AG09319 (cell line): Measurements from ENCODE around the gene PIP5K1C.

Experiments
- DNase-seq: peaks from one replicate; pipeline ENCODE4 v3.0.0-alpha.2; 2010; ENCODE audit warnings: low read depth; ENCODE audit errors: extremely low read depth
- TF ChIP-seq, protein P1 (sequence below): IDR thresholded peaks from 2 replicates; pipeline ENCODE4 v1.5.1; 2011; ENCODE audit warnings: low read depth, mild to moderate bottlenecking, inconsistent platforms, low read length, moderate library complexity

Gene PIP5K1C

DNA sequence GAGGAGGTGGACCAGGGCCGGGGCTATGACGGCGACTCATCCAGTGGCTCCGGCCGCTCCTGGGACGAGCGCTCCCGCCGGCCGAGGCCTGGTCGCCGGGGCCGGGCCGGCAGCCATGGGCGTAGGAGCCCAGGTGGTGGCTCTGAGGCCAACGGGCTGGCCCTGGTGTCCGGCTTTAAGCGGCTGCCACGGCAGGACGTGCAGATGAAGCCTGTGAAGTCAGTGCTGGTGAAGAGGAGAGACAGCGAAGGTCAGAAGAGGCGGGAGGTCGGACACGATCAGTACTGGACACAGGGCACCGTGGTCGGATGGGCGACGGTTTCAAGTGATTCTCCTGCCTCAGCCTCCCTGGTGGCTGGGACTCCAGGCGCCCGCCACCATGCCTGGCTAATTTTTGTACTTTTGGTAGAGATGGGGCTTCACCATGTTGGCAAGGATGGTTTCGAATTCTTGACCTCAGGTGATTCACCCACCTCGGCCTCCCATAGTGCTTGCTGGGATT, 30.2 kb upstream of the PIP5K1C start:
- no peak for DNase-seq
- TF ChIP-seq, protein P1, sequence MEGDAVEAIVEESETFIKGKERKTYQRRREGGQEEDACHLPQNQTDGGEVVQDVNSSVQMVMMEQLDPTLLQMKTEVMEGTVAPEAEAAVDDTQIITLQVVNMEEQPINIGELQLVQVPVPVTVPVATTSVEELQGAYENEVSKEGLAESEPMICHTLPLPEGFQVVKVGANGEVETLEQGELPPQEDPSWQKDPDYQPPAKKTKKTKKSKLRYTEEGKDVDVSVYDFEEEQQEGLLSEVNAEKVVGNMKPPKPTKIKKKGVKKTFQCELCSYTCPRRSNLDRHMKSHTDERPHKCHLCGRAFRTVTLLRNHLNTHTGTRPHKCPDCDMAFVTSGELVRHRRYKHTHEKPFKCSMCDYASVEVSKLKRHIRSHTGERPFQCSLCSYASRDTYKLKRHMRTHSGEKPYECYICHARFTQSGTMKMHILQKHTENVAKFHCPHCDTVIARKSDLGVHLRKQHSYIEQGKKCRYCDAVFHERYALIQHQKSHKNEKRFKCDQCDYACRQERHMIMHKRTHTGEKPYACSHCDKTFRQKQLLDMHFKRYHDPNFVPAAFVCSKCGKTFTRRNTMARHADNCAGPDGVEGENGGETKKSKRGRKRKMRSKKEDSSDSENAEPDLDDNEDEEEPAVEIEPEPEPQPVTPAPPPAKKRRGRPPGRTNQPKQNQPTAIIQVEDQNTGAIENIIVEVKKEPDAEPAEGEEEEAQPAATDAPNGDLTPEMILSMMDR = no peak

DNA sequence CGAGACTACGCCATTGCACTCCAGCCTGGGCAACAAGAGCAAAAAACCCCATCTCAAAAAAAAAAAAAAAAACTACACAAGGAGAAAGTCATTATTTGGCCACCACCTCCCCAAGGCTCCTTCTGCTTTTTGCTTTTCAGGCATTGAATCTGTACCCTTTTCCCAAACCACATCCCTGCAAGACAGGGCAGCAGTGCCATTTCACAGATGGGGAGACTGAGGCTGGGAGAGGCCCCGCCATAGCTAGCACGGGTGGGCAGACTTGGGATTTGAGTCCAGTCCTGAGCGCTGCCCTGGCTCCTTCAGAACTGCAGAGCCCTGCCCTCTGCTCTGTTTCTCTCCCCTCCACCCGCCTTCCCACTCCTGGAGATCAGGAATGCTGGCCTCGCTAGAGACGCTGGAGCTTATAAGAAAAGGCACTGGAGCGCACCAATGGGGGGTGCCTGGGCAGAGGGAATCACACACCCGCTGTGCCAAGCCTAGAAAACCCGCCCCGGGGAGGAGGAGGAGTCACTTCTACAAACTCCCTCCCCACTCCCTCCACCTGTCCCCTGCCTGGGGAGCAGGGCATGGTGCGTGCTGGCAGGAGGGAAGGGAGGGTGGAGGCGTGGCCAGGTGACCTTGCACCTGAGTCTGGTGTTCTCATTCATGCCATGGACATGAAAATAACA, 25.5 kb upstream of the PIP5K1C start:
- DNase-seq = no peak
- TF ChIP-seq, protein P1 = no peak

DNA sequence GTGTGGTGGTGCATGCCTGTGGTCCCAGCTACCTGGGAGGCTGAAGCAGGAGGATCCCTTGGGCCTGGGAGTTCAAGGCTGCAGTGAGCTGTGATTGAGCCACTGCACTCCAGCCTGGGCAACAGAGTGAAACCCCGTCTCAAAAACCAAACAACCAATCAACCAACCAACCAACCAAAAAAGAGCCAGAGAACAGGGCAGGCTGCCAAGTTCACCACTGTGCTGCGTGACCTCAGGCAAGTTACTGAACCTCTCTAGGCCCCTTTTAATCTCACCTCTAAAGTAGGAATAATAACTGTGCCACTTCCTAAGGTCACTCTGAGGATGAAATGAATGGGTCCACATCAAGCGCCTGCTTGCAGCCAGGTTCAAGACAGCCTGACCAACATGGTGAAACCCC, 24.9 kb upstream of the PIP5K1C start:
- no peak for DNase-seq
- TF ChIP-seq, protein P1 = no peak

DNA sequence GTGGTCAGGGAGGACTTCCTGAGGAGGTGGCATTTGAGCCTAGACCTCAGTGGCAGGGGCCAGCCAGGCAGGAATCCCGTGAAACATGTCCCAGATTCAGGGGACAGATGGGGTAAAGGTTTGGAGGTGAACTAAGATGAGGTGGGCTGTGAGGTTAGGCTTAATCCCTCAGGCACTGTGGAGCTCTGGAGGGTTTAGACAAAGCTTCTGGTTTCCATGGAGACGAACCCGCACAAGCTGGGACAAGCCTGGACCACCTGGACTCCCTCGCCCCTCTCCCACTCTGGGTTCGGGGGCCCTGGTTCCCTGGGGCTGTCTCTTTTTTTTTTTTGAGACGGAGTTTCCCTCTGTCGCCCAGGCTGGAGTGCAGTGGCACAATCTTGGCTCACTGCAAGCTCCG, 23.6 kb upstream of the PIP5K1C start:
- DNase-seq = no peak
- TF ChIP-seq, protein P1 = no peak

DNA sequence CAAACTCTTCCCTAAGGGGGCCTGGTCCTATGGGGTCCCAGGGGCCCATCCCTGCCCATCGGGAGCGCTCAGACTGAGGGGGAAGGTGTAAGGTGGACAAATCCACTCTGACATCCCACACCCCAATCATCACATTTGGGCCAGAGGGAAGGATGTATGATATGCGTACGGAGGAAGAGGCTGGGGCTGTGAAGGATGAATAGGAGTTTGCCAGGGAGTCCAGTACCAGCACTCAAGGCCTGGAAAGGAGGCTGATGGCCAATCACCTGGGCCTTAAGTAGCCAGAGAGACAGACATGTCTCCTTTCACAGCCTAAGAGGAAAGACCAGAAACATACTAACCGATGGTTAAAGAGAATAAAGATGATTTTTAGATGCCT, 22.8 kb upstream of the PIP5K1C start:
- DNase-seq = no peak
- TF ChIP-seq, protein P1 = no peak

DNA sequence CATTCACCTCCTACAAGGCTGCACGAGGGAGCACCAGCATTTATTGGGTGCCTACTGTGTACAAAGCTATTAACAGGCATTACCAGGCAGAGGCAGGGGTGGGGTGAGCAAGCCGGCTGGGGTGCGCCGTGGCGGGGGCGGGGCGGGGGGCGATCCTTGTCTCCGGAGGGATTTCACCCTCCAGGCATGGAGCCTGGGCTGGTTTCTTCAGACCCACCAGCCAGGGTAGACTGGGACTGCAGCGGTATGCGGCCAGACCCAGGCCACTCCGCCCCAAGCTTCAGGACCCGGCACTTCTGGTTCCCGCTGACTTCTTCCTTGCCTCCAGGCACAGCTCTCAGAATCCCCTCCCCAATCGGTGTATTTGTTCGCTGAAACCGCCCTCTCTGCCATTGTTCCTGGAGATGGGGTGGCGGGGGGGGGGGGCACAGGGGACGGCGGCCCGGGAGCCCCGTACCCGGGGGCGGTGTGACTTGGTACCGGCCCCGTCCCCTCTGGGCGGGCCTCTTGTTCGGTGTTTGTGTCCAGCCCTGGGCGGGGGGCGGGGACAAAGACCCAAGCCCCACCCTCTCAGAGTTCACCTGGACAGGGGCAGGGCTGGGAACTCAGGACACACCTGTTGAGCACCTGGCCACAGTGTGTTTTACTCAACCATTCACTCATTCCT, 22.3 kb upstream of the PIP5K1C start:
- TF ChIP-seq, protein P1 = no peak
- DNase-seq = no peak

DNA sequence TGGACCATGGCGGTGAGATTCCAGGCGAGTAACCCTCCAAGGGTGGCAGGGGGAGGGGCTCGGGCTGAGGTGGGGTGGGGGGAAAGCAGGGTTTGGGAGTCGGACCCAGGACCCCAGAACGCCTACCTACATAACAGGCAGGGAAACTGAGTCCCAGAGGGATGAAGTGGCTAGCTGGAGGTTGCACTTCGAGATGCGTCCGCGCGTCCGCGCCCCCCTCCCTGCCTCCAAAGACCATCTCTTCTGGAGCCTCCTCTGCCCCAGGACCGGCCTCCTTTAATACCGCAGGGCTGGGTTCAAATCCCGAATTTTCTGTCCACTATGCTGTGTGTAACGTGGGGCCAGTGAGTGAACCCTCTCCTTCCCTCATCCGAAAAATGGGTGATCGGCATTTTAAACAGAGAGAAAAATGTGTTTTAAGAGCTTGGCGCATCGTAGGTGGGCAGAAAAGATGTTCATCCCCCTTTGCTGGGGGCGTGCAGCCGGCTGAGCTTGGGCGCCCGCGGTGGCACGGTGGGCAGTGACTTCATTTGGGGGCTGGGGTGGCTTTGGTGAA, 21.7 kb upstream of the PIP5K1C start:
- no peak for DNase-seq
- TF ChIP-seq, protein P1 = no peak
